HEK293T (cell line): Measurements from ENCODE around the gene ATP1A4.

Experiments
- FOXK2 ChIP-seq: fragments of 450-650 bp; IDR thresholded peaks from 2 replicates; pipeline ENCODE4 v1.6.1; 2016; ENCODE audit warnings: mild to moderate bottlenecking
- L3MBTL2 ChIP-seq: fragments of 450-650 bp; conservative IDR thresholded peaks from 2 replicates; pipeline ENCODE4 v1.6.1; 2016; ENCODE audit warnings: mild to moderate bottlenecking
- NFRKB ChIP-seq: fragments of 450-650 bp; IDR thresholded peaks from 2 replicates; pipeline ENCODE4 v1.6.1; 2016; ENCODE audit warnings: mild to moderate bottlenecking, moderate library complexity
- SP1 ChIP-seq: fragments of 450-650 bp; IDR thresholded peaks from 2 replicates; pipeline ENCODE4 v1.6.1; 2017

DNA sequence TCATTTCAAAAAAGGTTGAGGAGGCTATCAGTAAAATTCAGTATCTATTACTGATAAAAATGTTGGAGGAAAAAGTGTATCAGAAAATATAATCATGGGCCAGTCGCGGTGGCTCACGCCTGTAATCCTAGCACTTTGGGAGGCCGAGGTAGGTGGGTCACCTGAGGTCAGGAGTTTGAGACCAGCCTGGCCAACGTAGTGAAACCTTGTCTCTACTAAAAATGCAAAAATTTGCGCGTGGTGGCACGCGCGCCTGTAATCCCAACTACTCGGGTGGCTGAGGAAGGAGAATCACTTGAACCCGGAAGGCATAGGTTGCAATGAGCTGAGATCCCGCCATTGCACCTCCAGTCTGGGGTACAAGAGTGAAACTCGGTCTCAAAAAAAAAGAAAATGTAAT lies 5.3 kb upstream of the ATP1A4 start:
- TF ChIP-seq SP1 (no peak), NFRKB (no peak), FOXK2 (no peak), L3MBTL2 (no peak)
